Breast epithelium (tissue), 4 donors: Measurements from ENCODE around the gene INTS3. TPM values are rescaled to one million over a fixed set of nuclear protein-coding genes. Genes with fewer than 3 reads are reported as not detected.

ENCODE experiments used
- DNase-seq, 2 donors: peaks; one replicate each; pipeline ENCODE4 v3.0.0-alpha.2; 2019; ENCODE audit warnings: low spot score in 2 of 2
- H3K27ac ChIP-seq, 2 donors: fragments of 200-600 bp; sonication (generic) in 1 of 2; one replicate each; pipeline ENCODE4 v1.5.1; 2016 to 2019; ENCODE audit warnings: mild to moderate bottlenecking in 1 of 2
- H3K27me3 ChIP-seq, 2 donors: fragments of 200-600 bp; sonication (generic) in 1 of 2; one replicate each; pipeline versions ENCODE4 v1.5.1 to v1.6.0; 2017 to 2019; ENCODE audit warnings: control low read depth in 1 of 2, mild to moderate bottlenecking in 1 of 2
- H3K36me3 ChIP-seq: fragments of 200-600 bp; one replicate; pipeline ENCODE4 v1.5.1; 2019
- H3K4me1 ChIP-seq, 2 donors: fragments of 200-600 bp; sonication (generic); one replicate each; pipeline ENCODE4 v1.5.1; 2016 to 2019; ENCODE audit warnings: control low read depth in 1 of 2
- H3K4me3 ChIP-seq, 3 donors: fragments of 200-600 bp; sonication (generic); 1 replicate in 2 of 3; 2 replicates in 1 of 3; pipeline ENCODE4 v1.5.1; 2016 to 2019; ENCODE audit warnings: mild to moderate bottlenecking in 3 of 3, moderate library complexity in 2 of 3
- H3K9me3 ChIP-seq, 2 donors: fragments of 200-600 bp; sonication (generic) in 1 of 2; one replicate each; pipeline ENCODE4 v1.5.1; 2016 to 2019; ENCODE audit warnings: control low read depth in 1 of 2
- CTCF ChIP-seq, 3 donors: fragments of 450-650 bp; IDR thresholded peaks; one replicate each; pipeline ENCODE4 v1.5.1; 2016 to 2017; ENCODE audit warnings: antibody characterized with exemption in 3 of 3, mild to moderate bottlenecking in 3 of 3, moderate library complexity in 3 of 3
- POLR2A ChIP-seq: fragments of 450-650 bp; IDR thresholded peaks from one replicate; pipeline ENCODE4 v1.6.1; 2016; ENCODE audit warnings: antibody characterized with exemption, mild to moderate bottlenecking, moderate library complexity
- POLR2AphosphoS5 ChIP-seq, 3 donors: sonication (generic); formaldehyde crosslinking; IDR thresholded peaks; one replicate each; pipeline ENCODE4 v1.6.1; 2017; ENCODE audit warnings: antibody characterized with exemption in 3 of 3
- intact Hi-C: fragments of 100-400 bp; cut with DNase I; formaldehyde crosslinking; loops from one replicate; pipeline ENCODE4 v1.15.1; 2023; ENCODE audit warnings: low total_unique reads
- total RNA-seq, 3 donors: library from RNA; depleted of rRNA; stranded (reverse); fragments of >200 nt; gene quantifications; one replicate each; pipeline ENCODE4 v1.1.0, GENCODE V29; 2016

Gene INTS3
- total RNA-seq, 3 donors from 2014 or later: 46.5 to 53.4 (median 51.7) TPM

GRCh38 chr1:153795934-153796785 is 68.3 kb downstream of the INTS3 start:
- no peak for DNase-seq
- Histone ChIP-seq H3K4me1 (no peaks in the 10 kb centered on the region), H3K4me3 (no peak overlapping the region), H3K9me3 (no peaks in the 10 kb centered on the region), H3K27me3 (no peaks in the 10 kb centered on the region), H3K36me3 (no peaks in the 10 kb centered on the region), H3K27ac (no peak overlapping the region)
- intact Hi-C loops: loop anchor here (10.0 kb wide), 1 partner anchor 179 kb away; the partner anchor contains the start of gene JTB
- TF ChIP-seq POLR2A (no peak), CTCF (IDR thresholded peaks at IDR 0.05) (no peak), POLR2AphosphoS5 (IDR thresholded peaks at IDR 0.05) (no peak)

GRCh38 chr1:153796786-153797659 is 69.2 kb downstream of the INTS3 start:
- Histone ChIP-seq H3K4me1 (no peaks in the 10 kb centered on the region), H3K9me3 (no peaks in the 10 kb centered on the region), H3K36me3 (no peaks in the 10 kb centered on the region), H3K4me3 (no peak overlapping the region), H3K27me3 (no peaks in the 10 kb centered on the region), H3K27ac (no peak overlapping the region)
- intact Hi-C loops: loop anchor here (10.0 kb wide), 1 partner anchor 178 kb away; the partner anchor contains the start of gene JTB
- peak; percentile 71 to 85 for DNase-seq
- TF ChIP-seq POLR2AphosphoS5 (IDR thresholded peaks at IDR 0.05): no peak
- no peak for TF ChIP-seq POLR2A
- TF ChIP-seq CTCF (IDR thresholded peaks at IDR 0.05): peak; percentile 76 to 94 (median 90)

GRCh38 chr1:153798468-153798780 is 70.6 kb downstream of the INTS3 start:
- no peaks in the 10 kb centered on the region for H3K9me3 ChIP-seq
- H3K4me3 ChIP-seq: no peak overlapping the region
- H3K27me3 ChIP-seq: no peaks in the 10 kb centered on the region
- DNase-seq: no peak
- no peaks in the 10 kb centered on the region for H3K4me1 ChIP-seq
- TF ChIP-seq POLR2A (no peak), CTCF (IDR thresholded peaks at IDR 0.05) (no peak), POLR2AphosphoS5 (IDR thresholded peaks at IDR 0.05) (no peak)
- intact Hi-C loops: loop anchor here (10.0 kb wide), 1 partner anchor 176 kb away; the partner anchor contains the start of gene JTB
- no peak overlapping the region for H3K27ac ChIP-seq
- no peaks in the 10 kb centered on the region for H3K36me3 ChIP-seq

GRCh38 chr1:153799016-153799415 is 71.2 kb downstream of the INTS3 start:
- Histone ChIP-seq H3K27me3 (no peaks in the 10 kb centered on the region), H3K27ac (no peak overlapping the region), H3K4me3 (no peak overlapping the region), H3K4me1 (no peaks in the 10 kb centered on the region), H3K9me3 (no peaks in the 10 kb centered on the region), H3K36me3 (no peaks in the 10 kb centered on the region)
- TF ChIP-seq POLR2A (no peak), POLR2AphosphoS5 (IDR thresholded peaks at IDR 0.05) (no peak), CTCF (IDR thresholded peaks at IDR 0.05) (no peak)
- intact Hi-C loops: loop anchor here (10.0 kb wide), 1 partner anchor 176 kb away; the partner anchor contains the start of gene JTB
- DNase-seq: no peak
